ENCODE results near the gene MLPH.

DNA sequence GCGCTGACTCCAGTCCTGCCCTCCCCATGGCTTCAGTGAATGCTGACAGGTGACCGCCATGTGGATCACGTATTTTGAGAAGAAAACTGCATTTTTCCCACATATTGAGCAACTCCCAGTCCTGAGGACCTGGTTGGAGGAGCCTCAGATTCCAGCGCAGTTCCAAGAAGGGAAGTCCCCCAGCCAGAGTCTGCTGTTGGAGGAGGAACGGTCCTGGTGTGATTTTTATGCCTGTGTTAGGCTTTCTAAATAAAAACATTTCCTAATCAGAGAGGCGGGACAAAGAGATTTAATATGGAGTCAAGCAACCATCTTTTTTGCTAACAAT lies 40.7 kb upstream of the MLPH start:
- TF ChIP-seq CTCF (IDR thresholded peaks at IDR 0.05 in 8 of 11, conservative IDR thresholded peaks at IDR 0.05 in 3 of 11) = no peak
- no peak for TF ChIP-seq POLR2AphosphoS5 (IDR thresholded peaks at IDR 0.05)
